ENCODE results near the gene PIP4K2B.
A peak's percentile ranks its signal among the peaks of the same experiment; 100 is the strongest.

Gene PIP4K2B

GRCh38 chr17:38809828-38810227 is 10.5 kb upstream of the PIP4K2B start:
- H3K4me3 ChIP-seq (ENCODE audit: insufficient read length, low read depth) = no peak overlapping the region
- no peaks in the 10 kb centered on the region for H3K9me3 ChIP-seq (ENCODE audit: insufficient read depth, low read length)
- no peaks in the 10 kb centered on the region for H3K4me1 ChIP-seq (ENCODE audit: insufficient read depth, insufficient read length)
- no peak overlapping the region for H3K9ac ChIP-seq (ENCODE audit: insufficient read length, low read depth)
- no peak for TF ChIP-seq SUZ12 (IDR thresholded peaks at IDR 0.05; ENCODE audit: extremely low read depth, insufficient read depth, insufficient read length)
- no peak for TF ChIP-seq ZNF274 (IDR thresholded peaks at IDR 0.05; ENCODE audit: low read depth, low read length)
- TF ChIP-seq YY1 (IDR thresholded peaks at IDR 0.05; ENCODE audit: insufficient read depth, insufficient read length) = no peak
- DNase-seq (ENCODE audit: low read depth, low spot score) = no peak
- no peaks in the 10 kb centered on the region for H3K27me3 ChIP-seq (ENCODE audit: insufficient read depth, insufficient read length)
- H3K36me3 ChIP-seq (ENCODE audit: insufficient read depth, insufficient read length, low read length) = peaks cover 82% of the 10 kb centered on the region

GRCh38 chr17:38800237-38800760 is 943 bp upstream of the PIP4K2B start:
- no peaks in the 10 kb centered on the region for H3K9me3 ChIP-seq (ENCODE audit: insufficient read depth, low read length)
- H3K9ac ChIP-seq (ENCODE audit: insufficient read length, low read depth) = peak overlapping the region; percentile 15
- H3K4me1 ChIP-seq (ENCODE audit: insufficient read depth, insufficient read length) = no peaks in the 10 kb centered on the region
- H3K4me3 ChIP-seq (ENCODE audit: insufficient read length, low read depth) = peak overlapping the region; percentile 85
- TF ChIP-seq ZNF274 (IDR thresholded peaks at IDR 0.05; ENCODE audit: low read depth, low read length) = no peak
- peaks cover 66% of the 10 kb centered on the region for H3K36me3 ChIP-seq (ENCODE audit: insufficient read depth, insufficient read length, low read length)
- no peaks in the 10 kb centered on the region for H3K27me3 ChIP-seq (ENCODE audit: insufficient read depth, insufficient read length)
- no peak for DNase-seq (ENCODE audit: low read depth, low spot score)

- TF ChIP-seq SUZ12 (IDR thresholded peaks at IDR 0.05; ENCODE audit: extremely low read depth, insufficient read depth, insufficient read length) (no peak), YY1 (IDR thresholded peaks at IDR 0.05; ENCODE audit: insufficient read depth, insufficient read length) (no peak), ZNF274 (IDR thresholded peaks at IDR 0.05; ENCODE audit: low read depth, low read length) (no peak)
- DNase-seq (ENCODE audit: low read depth, low spot score) = no peak
These were observed 499 bp downstream of the PIP4K2B start for GRCh38 chr17:38798614-38799500.

GRCh38 chr17:38797828-38798227 is 1.5 kb downstream of the PIP4K2B start:
- DNase-seq (ENCODE audit: low read depth, low spot score) = no peak
- H3K9me3 ChIP-seq (ENCODE audit: insufficient read depth, low read length) = no peaks in the 10 kb centered on the region
- H3K4me3 ChIP-seq (ENCODE audit: insufficient read length, low read depth) = peak overlapping the region; percentile 85
- H3K27me3 ChIP-seq (ENCODE audit: insufficient read depth, insufficient read length) = no peaks in the 10 kb centered on the region
- H3K9ac ChIP-seq (ENCODE audit: insufficient read length, low read depth) = peak overlapping the region; percentile 98
- no peak for TF ChIP-seq ZNF274 (IDR thresholded peaks at IDR 0.05; ENCODE audit: low read depth, low read length)
- H3K4me1 ChIP-seq (ENCODE audit: insufficient read depth, insufficient read length) = no peaks in the 10 kb centered on the region
- peaks cover 62% of the 10 kb centered on the region for H3K36me3 ChIP-seq (ENCODE audit: insufficient read depth, insufficient read length, low read length)

More at GRCh38 chr17:38798614-38799500, 499 bp downstream of the PIP4K2B start:
- Histone ChIP-seq H3K9ac (ENCODE audit: insufficient read length, low read depth) (peak overlapping the region; percentile 98), H3K4me1 (ENCODE audit: insufficient read depth, insufficient read length) (no peaks in the 10 kb centered on the region), H3K9me3 (ENCODE audit: insufficient read depth, low read length) (no peaks in the 10 kb centered on the region), H3K36me3 (ENCODE audit: insufficient read depth, insufficient read length, low read length) (peaks cover 65% of the 10 kb centered on the region), H3K4me3 (ENCODE audit: insufficient read length, low read depth) (peak overlapping the region; percentile 85), H3K27me3 (ENCODE audit: insufficient read depth, insufficient read length) (no peaks in the 10 kb centered on the region)

DNA sequence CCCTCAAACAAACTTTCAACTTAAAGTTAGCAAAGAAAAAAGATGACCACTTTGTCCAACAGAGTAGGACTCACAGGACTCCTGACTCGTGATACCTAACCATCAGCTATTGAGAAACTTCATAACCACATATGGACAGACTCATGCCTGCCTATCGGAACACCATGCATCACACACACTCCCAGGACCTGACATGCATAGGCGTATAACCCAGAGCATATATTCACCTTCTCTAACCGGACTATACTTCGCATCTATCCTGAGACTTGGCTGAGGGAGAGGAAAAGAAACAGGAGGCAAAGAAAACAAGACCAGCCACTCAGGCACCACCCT is 2.2 kb downstream of the PIP4K2B start:
- Histone ChIP-seq H3K36me3 (ENCODE audit: insufficient read depth, insufficient read length, low read length) (peaks cover 61% of the 10 kb centered on the region), H3K4me3 (ENCODE audit: insufficient read length, low read depth) (no peak overlapping the region), H3K9me3 (ENCODE audit: insufficient read depth, low read length) (no peaks in the 10 kb centered on the region), H3K27me3 (ENCODE audit: insufficient read depth, insufficient read length) (no peaks in the 10 kb centered on the region), H3K9ac (ENCODE audit: insufficient read length, low read depth) (peak overlapping the region; percentile 4), H3K4me1 (ENCODE audit: insufficient read depth, insufficient read length) (no peaks in the 10 kb centered on the region)
- DNase-seq (ENCODE audit: low read depth, low spot score) = no peak
- TF ChIP-seq ZNF274 (IDR thresholded peaks at IDR 0.05; ENCODE audit: low read depth, low read length) = no peak
- no peak for TF ChIP-seq YY1 (IDR thresholded peaks at IDR 0.05; ENCODE audit: insufficient read depth, insufficient read length)
- TF ChIP-seq SUZ12 (IDR thresholded peaks at IDR 0.05; ENCODE audit: extremely low read depth, insufficient read depth, insufficient read length) = no peak

- no peak overlapping the region for H3K4me3 ChIP-seq (ENCODE audit: insufficient read length, low read depth)
- TF ChIP-seq ZNF274 (IDR thresholded peaks at IDR 0.05; ENCODE audit: low read depth, low read length) (no peak), SUZ12 (IDR thresholded peaks at IDR 0.05; ENCODE audit: extremely low read depth, insufficient read depth, insufficient read length) (no peak), YY1 (IDR thresholded peaks at IDR 0.05; ENCODE audit: insufficient read depth, insufficient read length) (no peak)
- no peak for DNase-seq (ENCODE audit: low read depth, low spot score)
- no peaks in the 10 kb centered on the region for H3K9me3 ChIP-seq (ENCODE audit: insufficient read depth, low read length)
- H3K9ac ChIP-seq (ENCODE audit: insufficient read length, low read depth) = no peak overlapping the region
- H3K36me3 ChIP-seq (ENCODE audit: insufficient read depth, insufficient read length, low read length) = peaks cover 61% of the 10 kb centered on the region
- no peaks in the 10 kb centered on the region for H3K27me3 ChIP-seq (ENCODE audit: insufficient read depth, insufficient read length)
- no peaks in the 10 kb centered on the region for H3K4me1 ChIP-seq (ENCODE audit: insufficient read depth, insufficient read length)
These were observed 2.8 kb downstream of the PIP4K2B start for GRCh38 chr17:38796451-38797157.

DNA sequence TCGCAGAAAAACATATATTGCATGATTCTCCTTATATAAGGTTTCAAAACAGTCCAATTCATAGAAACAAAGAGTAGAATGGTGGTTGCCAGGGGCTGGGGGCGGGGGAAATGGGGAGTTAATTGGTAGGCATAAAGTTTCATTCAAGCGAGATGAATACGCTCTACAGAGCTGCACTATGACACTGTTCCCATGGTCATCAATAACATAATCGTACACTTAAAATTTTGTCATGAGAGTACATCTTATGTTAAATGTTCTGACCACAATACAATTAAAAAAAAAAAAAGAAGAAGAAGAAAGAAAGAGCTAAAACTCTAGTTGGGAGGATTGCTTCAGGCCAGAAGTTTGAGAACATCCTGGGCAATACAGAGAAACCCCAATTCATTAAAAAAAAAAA is 5.1 kb downstream of the PIP4K2B start:
- Histone ChIP-seq H3K27me3 (ENCODE audit: insufficient read depth, insufficient read length) (no peaks in the 10 kb centered on the region), H3K9me3 (ENCODE audit: insufficient read depth, low read length) (no peaks in the 10 kb centered on the region), H3K4me1 (ENCODE audit: insufficient read depth, insufficient read length) (peaks cover 4% of the 10 kb centered on the region), H3K9ac (ENCODE audit: insufficient read length, low read depth) (no peak overlapping the region), H3K4me3 (ENCODE audit: insufficient read length, low read depth) (no peak overlapping the region), H3K36me3 (ENCODE audit: insufficient read depth, insufficient read length, low read length) (peaks cover 64% of the 10 kb centered on the region)
- no peak for TF ChIP-seq ZNF274 (IDR thresholded peaks at IDR 0.05; ENCODE audit: low read depth, low read length)
- TF ChIP-seq YY1 (IDR thresholded peaks at IDR 0.05; ENCODE audit: insufficient read depth, insufficient read length) = no peak
- no peak for TF ChIP-seq SUZ12 (IDR thresholded peaks at IDR 0.05; ENCODE audit: extremely low read depth, insufficient read depth, insufficient read length)
- no peak for DNase-seq (ENCODE audit: low read depth, low spot score)
